Heart right ventricle (tissue), 16 donors: Measurements from ENCODE around the gene NPIPA5. TPM values are rescaled to one million over a fixed set of nuclear protein-coding genes. Genes with fewer than 3 reads are reported as not detected.
"Not testable (repeated sequence)": the region's sequence is repeated elsewhere in the genome, so short reads cannot be mapped to it uniquely, and the experiment has no call there.

Source experiments
- ATAC-seq, 8 donors: fragments of 200-7000 bp; cut with Tn5 transposase; one replicate each; pipeline ENCODE4 v1.9.1; 2020; ENCODE audit warnings: mild to moderate bottlenecking in 8 of 8, moderate library complexity in 8 of 8, moderate number of reproducible peaks in 1 of 8
- DNase-seq, 2 donors: peaks; one replicate each; pipeline ENCODE4 v3.0.0-alpha.2; 2020
- H3K27ac ChIP-seq, 10 donors: fragments of 200-600 bp; sonication (generic) in 2 of 10; one replicate each; pipeline versions ENCODE4 v1.5.0 to v1.8.0; 2020 to 2022; ENCODE audit warnings: mild to moderate bottlenecking in 3 of 10
- H3K27me3 ChIP-seq, 7 donors: fragments of 200-600 bp; one replicate each; pipeline ENCODE4 v1.8.0; 2021 to 2022; ENCODE audit warnings: mild to moderate bottlenecking in 2 of 7
- H3K36me3 ChIP-seq, 9 donors: fragments of 200-600 bp; sonication (generic) in 1 of 9; one replicate each; pipeline versions ENCODE4 v1.5.0 to v1.8.0; 2020 to 2022; ENCODE audit warnings: mild to moderate bottlenecking in 2 of 9
- H3K4me1 ChIP-seq, 9 donors: fragments of 200-600 bp; sonication (generic) in 1 of 9; one replicate each; pipeline versions ENCODE4 v1.5.0 to v1.8.0; 2020 to 2022; ENCODE audit warnings: mild to moderate bottlenecking in 4 of 9
- H3K4me3 ChIP-seq, 10 donors: fragments of 200-600 bp; sonication (generic) in 2 of 10; one replicate each; pipeline versions ENCODE4 v1.5.0 to v1.8.0; 2020 to 2022; ENCODE audit warnings: mild to moderate bottlenecking in 7 of 10, moderate library complexity in 2 of 10
- H3K9me3 ChIP-seq, 11 donors: fragments of 200-600 bp in 10 of 11; sonication (generic) in 2 of 11; one replicate each; pipeline versions ENCODE4 v1.5.0 to v1.8.0; 2013 to 2022; ENCODE audit warnings: mild to moderate bottlenecking in 2 of 11, control low read depth in 1 of 11, moderate library complexity in 1 of 11
- WGBS, 2 donors: extraction: QIAGEN DNeasy Blood & Tissue Kit; methylation state at CpG; one replicate each; pipeline ENCODE4 v1.1.7; 2013; ENCODE audit warnings: inconsistent platforms in 1 of 2; 5-methylcytosine and 5-hydroxymethylcytosine counted together
- intact Hi-C, 10 donors: fragments of 100-400 bp; cut with DNase I; formaldehyde crosslinking; loops; one replicate each; pipeline versions ENCODE4 v1.11.1 to v1.14.2; 2022
- polyA plus RNA-seq, 2 donors: library from polyadenylated mRNA; stranded (reverse); fragments of 200-250 nt; gene quantifications; one replicate each; pipeline ENCODE4 v1.2.3, GENCODE V29; 2013
- total RNA-seq, 10 donors: library from RNA; stranded (reverse); fragmentation: NEBNext Ultra II Directional in 3 of 10; extraction: Animal tissue kit (Norgen Biotek cat#: 25700) in 3 of 10; gene quantifications; one replicate each; pipeline versions ENCODE4 v1.2.1 to v1.2.4, GENCODE V29; 2021 to 2023
- donor health status: Arrhythmogenic right ventricular cardiomyopathy.
- donor health status: ischemic (EF 13 %, LVEDD 7.1; RV severe dilation, severe dysfunction).
- donor health status: healthy with polysubstance abuse.
- donor health status: DM: no; HTN: yes; CAD: no.
- donor health status: DM: no; HTN: no; CAD: no.
- donor health status: ischemic (EF 25% LVEDD 6.9; RV normal size, moderate dysfunction).
- donor health status: ischemic (EF 25% LVEDD 5.7; RV mildly dilated, moderate dysfunction).
- donor health status: healthy.
- donor health status: DM: yes; HTN: yes; CAD: no.
- donor health status: Ischemic cardiomyopathy.
- donor health status: ischemic (EF 35%, LVEDD 5.7; RV mildly dilated, moderate dysfunction).
- donor health status: nonischemic (EF 11% LVEDD 7.7; RV severe dilation, severe dysfunction).
- donor health status: DM: yes; HTN: yes; CAD: no.
- donor health status: PGD.
- donor health status: ischemic (EF 29% LVEDD 5.4; RV normal size, mild dysfunction).
- donor health status: nonischemic (EF 23%, LVEDD 6.1; RV moderate dilation, normal function).

The NPIPA5 gene
- total and polyA plus RNA-seq, 12 donors: 1.7 to 47.6 (median 8.1) TPM

DNA sequence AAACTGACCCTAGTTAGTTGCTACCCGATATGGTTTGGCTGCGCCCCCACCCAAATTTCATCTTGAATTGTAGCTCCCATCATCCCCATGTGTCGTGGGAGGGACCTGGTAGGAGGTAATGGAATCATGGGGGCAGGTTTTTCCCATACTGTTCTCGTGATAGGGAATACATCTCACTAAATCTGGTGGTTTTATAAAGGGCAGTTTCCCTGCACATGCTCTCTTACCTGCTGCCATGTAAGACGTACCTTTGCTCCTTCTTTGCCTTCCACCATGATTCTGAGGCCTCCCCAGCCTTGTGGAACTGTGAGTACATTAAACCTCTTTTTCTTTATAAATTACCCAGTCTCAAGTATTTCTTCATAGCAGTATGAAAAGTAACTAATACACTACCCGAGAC is 10.0 kb upstream of the NPIPA5 start:
- H3K9me3 ChIP-seq, ATAC-seq, H3K4me1 ChIP-seq, H3K4me3 ChIP-seq, intact Hi-C loops, H3K36me3 ChIP-seq, DNase-seq, H3K27me3 ChIP-seq, H3K27ac ChIP-seq: not testable (repeated sequence)
- 83% methylated on average over 6 of the region's 6 CpGs for WGBS, 2 donors

DNA sequence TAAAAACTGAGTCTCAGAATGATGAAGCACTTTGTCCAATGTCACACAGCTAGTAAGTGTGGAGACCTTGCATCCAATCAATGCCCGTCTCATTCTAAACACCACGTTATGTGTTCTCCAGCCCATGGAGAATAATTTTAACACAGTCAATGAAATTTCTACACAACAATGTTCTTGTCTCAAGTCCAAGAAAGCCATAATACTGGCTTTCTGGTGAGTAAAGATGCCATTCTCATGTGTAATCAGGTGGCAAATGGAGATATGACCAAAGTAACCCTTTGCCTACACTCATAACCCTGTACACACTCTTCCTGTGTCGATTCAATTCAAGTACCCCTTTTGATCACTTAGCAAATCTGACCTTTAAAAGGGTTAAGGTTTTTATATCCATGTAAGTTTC is 4.7 kb upstream of the NPIPA5 start:
- 52 to 70% methylated on average over 3 of the region's 3 CpGs for WGBS, 2 donors
- H3K9me3 ChIP-seq, ATAC-seq, H3K4me1 ChIP-seq, H3K36me3 ChIP-seq, H3K27ac ChIP-seq, H3K4me3 ChIP-seq, DNase-seq, intact Hi-C loops, H3K27me3 ChIP-seq: not testable (repeated sequence)

DNA sequence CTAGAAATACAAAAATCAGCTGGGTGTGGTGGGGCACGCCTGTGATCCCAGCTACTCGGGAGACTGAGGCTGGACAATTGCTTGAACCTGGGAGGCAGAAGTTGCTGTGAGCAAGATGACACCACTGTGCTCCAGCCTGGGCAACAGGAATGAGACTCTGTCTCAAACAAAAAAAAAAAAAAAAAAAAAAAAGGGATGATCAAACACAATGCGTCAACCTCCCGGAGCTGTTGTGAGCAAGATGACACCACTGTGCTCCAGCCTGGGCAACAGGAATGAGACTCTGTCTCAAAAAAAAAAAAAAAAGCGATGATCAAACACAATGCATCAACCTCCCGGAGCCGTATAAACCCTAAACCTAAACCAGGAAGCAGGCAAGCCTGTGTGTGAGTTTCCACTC is 20.6 kb downstream of the NPIPA5 start:
- H3K27me3 ChIP-seq, DNase-seq, H3K36me3 ChIP-seq, H3K4me1 ChIP-seq, H3K4me3 ChIP-seq, intact Hi-C loops, H3K9me3 ChIP-seq, ATAC-seq, H3K27ac ChIP-seq: not testable (repeated sequence)
- WGBS, 2 donors: 65 to 89% methylated on average over 3 of the region's 7 CpGs

DNA sequence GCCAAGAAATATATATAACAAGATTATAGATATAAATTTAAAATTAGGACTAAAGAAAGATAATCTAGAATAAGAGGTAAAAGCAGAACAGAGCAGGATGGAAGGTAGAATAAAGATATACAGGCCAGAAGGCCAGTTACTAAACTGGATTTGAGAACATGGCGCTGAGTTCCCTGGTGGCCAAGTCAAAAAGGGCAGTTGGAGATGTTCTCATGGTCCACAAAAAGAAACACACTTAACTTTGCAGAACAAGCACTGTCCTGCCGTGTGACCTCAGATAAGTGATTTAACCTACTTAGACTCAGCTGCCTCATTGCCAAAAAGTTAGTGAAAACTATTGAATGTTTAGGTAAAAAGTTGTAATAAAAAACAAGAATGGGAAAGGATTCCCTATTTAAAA is 23.2 kb downstream of the NPIPA5 start:
- H3K36me3 ChIP-seq, H3K9me3 ChIP-seq, intact Hi-C loops, ATAC-seq, H3K27me3 ChIP-seq, H3K4me1 ChIP-seq, DNase-seq, H3K4me3 ChIP-seq, H3K27ac ChIP-seq: not testable (repeated sequence)
- no CpG with 5 or more reads among the region's 2 CpGs for WGBS, 2 donors

DNA sequence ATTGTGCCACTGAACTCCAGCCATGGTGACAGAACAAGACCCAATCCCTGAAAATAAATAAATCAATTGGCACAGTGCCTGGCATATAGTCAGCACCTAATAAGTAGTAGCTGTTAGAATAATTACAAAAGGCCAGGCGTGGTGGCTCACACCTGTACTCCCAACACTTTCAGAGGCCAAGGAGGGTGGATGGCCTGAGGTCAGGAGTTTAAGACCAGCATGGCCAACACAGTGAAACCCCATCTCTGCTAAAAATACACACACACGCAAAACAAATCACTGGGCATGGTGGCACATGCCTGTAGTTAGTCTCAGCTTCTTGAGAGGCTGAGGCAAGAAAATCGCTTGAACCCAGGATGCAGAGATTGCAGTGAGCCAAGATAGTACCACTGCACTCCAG is 25.2 kb downstream of the NPIPA5 start:
- H3K9me3 ChIP-seq, H3K4me1 ChIP-seq, H3K36me3 ChIP-seq, DNase-seq, H3K27me3 ChIP-seq, H3K27ac ChIP-seq, H3K4me3 ChIP-seq, ATAC-seq, intact Hi-C loops: not testable (repeated sequence)
- WGBS, 2 donors: 71 to 79% methylated on average over 1 of the region's 3 CpGs

DNA sequence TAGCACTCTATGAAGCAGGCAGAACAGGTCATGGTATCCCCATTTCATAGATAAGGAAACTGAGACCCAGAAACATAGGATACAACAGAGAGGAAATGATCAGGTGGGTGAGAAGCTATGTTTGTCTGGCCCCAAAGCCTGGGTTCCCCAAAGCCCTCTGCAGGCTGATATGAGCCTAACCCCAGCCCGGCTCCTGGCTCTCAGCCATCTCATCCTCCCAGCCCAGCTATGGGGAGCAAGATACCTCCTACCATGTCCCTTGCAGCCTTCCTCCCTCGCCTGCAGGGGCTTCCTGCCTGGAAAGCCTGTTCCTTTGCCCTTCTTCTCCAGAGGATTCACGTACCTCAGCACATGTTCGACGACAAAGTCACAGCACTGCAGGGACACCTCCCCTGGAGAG is 26.3 kb downstream of the NPIPA5 start:
- H3K4me1 ChIP-seq, H3K27me3 ChIP-seq, DNase-seq, intact Hi-C loops, ATAC-seq, H3K27ac ChIP-seq, H3K36me3 ChIP-seq, H3K9me3 ChIP-seq, H3K4me3 ChIP-seq: not testable (repeated sequence)
- WGBS, 2 donors: no CpG with 5 or more reads among the region's 5 CpGs

DNA sequence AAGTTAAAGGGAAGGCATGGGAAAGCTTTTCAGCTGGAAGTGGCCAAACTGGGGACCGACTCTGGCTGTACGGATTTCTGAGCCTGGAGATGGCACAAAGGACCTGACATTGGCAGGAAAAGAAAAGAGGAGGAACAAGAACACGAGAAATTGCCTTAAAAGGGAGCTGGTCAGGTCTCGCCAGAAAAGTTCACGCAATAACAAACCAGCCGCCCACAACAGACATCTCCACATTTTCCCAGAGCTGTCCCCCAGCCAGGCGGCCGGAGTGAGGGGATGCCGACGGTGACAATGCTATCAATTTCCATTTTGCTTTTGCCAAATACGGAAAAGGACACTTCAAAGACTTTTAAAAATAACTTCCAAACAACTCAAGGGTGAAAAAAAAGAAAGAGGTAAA is 26.8 kb downstream of the NPIPA5 start:
- no CpG with 5 or more reads among the region's 11 CpGs for WGBS, 2 donors
- ATAC-seq: peak in 1 of 8 donors; percentile 41
- intact Hi-C loops, H3K9me3 ChIP-seq, DNase-seq, H3K27ac ChIP-seq, H3K4me1 ChIP-seq, H3K36me3 ChIP-seq, H3K27me3 ChIP-seq, H3K4me3 ChIP-seq: not testable (repeated sequence)

DNA sequence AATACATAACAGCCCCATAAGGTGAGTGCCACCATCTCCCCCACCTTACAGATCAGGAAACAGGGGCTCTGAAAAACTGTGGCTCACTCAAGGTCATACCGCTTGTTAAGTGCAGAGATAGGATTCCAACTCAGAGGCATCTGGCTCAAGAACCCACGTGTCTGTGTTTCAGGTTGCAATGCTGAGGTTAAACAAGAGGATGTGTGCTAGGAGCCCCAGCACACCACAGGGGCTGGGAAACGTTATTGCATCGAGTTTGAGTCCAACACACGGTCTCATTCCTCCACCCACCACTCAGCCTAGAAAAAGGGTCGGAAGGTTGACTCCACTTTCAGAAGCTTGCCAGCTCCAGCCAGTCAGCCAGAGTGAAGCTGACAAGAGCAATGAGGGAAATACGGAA is 29.4 kb downstream of the NPIPA5 start:
- H3K36me3 ChIP-seq, H3K27ac ChIP-seq, H3K27me3 ChIP-seq, intact Hi-C loops, DNase-seq, ATAC-seq, H3K4me3 ChIP-seq, H3K4me1 ChIP-seq, H3K9me3 ChIP-seq: not testable (repeated sequence)
- no CpG with 5 or more reads among the region's 7 CpGs for WGBS, 2 donors

DNA sequence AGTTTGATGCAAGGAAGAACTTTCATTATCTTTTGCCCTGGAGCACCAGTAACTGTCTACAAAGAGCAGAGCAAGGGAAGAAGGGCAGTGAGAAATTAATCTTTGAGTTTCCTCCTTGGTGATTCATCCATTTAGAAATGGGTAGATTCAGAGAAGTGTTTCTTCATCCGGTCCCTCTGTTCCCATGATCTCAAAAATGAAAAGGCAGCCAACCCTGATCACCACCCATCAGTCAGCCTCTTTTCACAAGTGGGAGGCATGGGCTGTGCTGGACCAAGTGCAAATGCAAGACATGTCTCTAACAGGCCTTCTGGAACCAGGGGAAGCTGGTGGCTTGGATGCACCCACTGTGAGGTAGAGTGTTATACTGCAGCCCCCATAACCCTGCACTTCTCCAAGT is 35.8 kb downstream of the NPIPA5 start:
- H3K36me3 ChIP-seq, intact Hi-C loops, H3K9me3 ChIP-seq, H3K27ac ChIP-seq, H3K27me3 ChIP-seq, H3K4me1 ChIP-seq, H3K4me3 ChIP-seq, DNase-seq, ATAC-seq: not testable (repeated sequence)
- no CpG with 5 or more reads among the region's 1 CpG for WGBS, 2 donors

DNA sequence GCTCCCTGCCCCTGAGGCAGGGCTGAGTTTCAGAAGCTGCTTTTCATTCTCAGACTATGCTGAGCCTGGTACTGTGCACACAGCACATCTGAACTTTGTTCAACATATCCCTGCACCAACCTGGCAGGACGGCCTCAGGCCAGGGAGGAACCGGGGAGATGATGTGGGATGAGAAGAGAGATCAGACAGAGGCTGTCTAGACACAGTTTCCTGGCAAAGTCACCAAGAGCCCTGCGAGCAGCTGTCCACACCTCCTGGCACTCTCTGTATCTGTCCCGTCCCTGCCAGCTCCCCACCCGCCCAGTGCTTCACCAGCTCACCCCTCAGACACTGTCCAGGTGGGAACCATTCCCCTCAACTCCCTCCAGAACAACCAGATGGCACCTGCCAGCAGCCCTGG is 39.1 kb downstream of the NPIPA5 start:
- H3K27me3 ChIP-seq, H3K4me3 ChIP-seq, H3K27ac ChIP-seq, H3K9me3 ChIP-seq, DNase-seq, H3K4me1 ChIP-seq, intact Hi-C loops, H3K36me3 ChIP-seq: not testable (repeated sequence)
- no CpG with 5 or more reads among the region's 5 CpGs for WGBS, 2 donors
- ATAC-seq: peak in 4 of 8 donors; percentile 47 to 67 (median 52)

DNA sequence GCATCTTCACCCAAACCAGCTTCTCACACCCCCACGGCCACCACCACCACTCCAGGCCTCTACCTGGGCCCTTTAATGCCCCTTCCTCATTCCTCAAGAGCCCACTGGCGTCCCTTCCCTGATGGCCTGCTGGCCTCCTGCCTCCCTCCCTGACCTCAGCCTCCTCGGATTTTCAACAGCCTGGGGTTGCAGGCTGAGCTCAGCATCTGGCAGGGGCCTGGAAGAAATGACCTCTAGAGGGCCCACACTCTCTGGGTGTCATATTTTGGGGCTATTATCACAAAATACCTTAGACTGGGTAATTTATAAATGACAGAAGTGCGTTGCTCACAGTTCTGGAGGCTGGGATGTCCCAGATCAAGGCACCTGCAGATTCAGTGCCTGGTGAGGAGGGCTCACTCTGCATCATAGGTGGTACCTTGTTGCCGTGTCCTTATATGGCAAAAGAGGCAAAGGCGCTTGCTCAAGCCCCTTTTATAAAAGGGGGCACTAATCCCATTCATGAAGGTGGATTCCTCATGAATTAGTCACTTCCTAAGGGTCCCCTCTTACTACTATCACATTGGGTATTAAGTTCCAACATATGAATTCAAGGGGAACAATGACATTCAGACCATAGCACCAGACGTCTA is 40.0 kb downstream of the NPIPA5 start:
- H3K4me3 ChIP-seq, H3K9me3 ChIP-seq, DNase-seq, H3K27me3 ChIP-seq, ATAC-seq, H3K36me3 ChIP-seq, H3K4me1 ChIP-seq, H3K27ac ChIP-seq, intact Hi-C loops: not testable (repeated sequence)
- whole genome bisulfite sequencing, 2 donors: 40 to 57% methylated on average over 1 to 2 of the region's 7 CpGs

DNA sequence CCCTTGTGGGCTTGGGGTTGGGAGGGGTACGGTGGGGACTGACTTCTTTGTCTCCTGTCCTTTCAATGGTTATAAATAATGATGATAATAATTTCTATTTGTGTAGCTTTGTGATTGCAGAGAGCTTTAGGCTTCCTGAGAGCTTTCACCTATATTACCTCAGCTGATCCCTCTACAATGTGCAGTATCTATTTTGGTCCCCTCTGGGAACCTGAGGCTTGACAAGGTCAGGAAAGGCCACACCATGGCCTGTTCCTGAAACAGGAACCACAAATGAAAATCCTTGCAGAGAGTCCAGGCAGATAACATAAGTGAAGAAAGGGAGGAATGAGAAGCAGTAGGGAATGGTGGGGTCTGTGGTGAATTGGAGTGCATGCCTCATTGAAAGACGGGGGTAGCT is 42.5 kb downstream of the NPIPA5 start:
- WGBS, 2 donors: no CpG with 5 or more reads among the region's 2 CpGs
- H3K9me3 ChIP-seq, H3K27ac ChIP-seq, H3K4me3 ChIP-seq, H3K36me3 ChIP-seq, intact Hi-C loops, H3K4me1 ChIP-seq, H3K27me3 ChIP-seq, DNase-seq: not testable (repeated sequence)
- ATAC-seq: peak in 3 of 8 donors; percentile 29 to 64 (median 37)
